AG04450 (cell line): ENCODE measurements around the gene SMAD6. TPM values are rescaled to one million over a fixed set of nuclear protein-coding genes. Genes with fewer than 3 reads are reported as not detected.
A peak's percentile ranks its signal among the peaks of the same experiment; 100 is the strongest.

Experiments used
- CTCF ChIA-PET: fragments of 300-600, 350-600 bp; formaldehyde crosslinking; extraction: SDS; loops from one replicate; lab custom pipeline; 2022; ENCODE audit warnings: antibody characterized with exemption, inconsistent platforms; lab: Charles Lee
- POLR2A ChIA-PET: fragments of 350-600 bp; formaldehyde crosslinking; extraction: SDS; loops from one replicate; lab custom pipeline; 2021; ENCODE audit warnings: antibody characterized with exemption, inconsistent platforms; lab: Yijun Ruan, JAX
- DNase-seq: peaks from one replicate; pipeline ENCODE4 v3.0.0-alpha.2; 2011; ENCODE audit warnings: low read depth, low spot score
- H3K27ac ChIP-seq: one replicate; pipeline ENCODE4 v1.5.1; 2012; ENCODE audit warnings: low read depth, low read length, control low read depth
- H3K27me3 ChIP-seq: one replicate; pipeline ENCODE4 v1.6.0; 2012; ENCODE audit warnings: low read length; ENCODE audit not compliant: control insufficient read depth, insufficient read depth
- H3K4me3 ChIP-seq: 2 replicates; pipeline ENCODE4 v1.5.1; 2011; ENCODE audit warnings: mild to moderate bottlenecking, low read depth, low read length, control low read depth
- H3K9me3 ChIP-seq: 2 replicates; pipeline ENCODE4 v1.5.1; 2012; ENCODE audit warnings: low read length; ENCODE audit not compliant: control insufficient read depth, insufficient read depth
- polyA plus RNA-seq: library from polyadenylated mRNA; depleted of rRNA; stranded (reverse); fragments of >200 nt; gene quantifications from 2 replicates; pipeline ENCODE4 v1.2.3, GENCODE V29; 2011
- TF ChIP-seq, protein P1 (sequence below): IDR thresholded peaks from 2 replicates; pipeline ENCODE4 v1.5.1; 2011; ENCODE audit warnings: low read depth, low read length, control low read depth, inconsistent platforms

SMAD6 gene
- polyA plus RNA-seq, 1 experiment: 1.8 TPM

DNA sequence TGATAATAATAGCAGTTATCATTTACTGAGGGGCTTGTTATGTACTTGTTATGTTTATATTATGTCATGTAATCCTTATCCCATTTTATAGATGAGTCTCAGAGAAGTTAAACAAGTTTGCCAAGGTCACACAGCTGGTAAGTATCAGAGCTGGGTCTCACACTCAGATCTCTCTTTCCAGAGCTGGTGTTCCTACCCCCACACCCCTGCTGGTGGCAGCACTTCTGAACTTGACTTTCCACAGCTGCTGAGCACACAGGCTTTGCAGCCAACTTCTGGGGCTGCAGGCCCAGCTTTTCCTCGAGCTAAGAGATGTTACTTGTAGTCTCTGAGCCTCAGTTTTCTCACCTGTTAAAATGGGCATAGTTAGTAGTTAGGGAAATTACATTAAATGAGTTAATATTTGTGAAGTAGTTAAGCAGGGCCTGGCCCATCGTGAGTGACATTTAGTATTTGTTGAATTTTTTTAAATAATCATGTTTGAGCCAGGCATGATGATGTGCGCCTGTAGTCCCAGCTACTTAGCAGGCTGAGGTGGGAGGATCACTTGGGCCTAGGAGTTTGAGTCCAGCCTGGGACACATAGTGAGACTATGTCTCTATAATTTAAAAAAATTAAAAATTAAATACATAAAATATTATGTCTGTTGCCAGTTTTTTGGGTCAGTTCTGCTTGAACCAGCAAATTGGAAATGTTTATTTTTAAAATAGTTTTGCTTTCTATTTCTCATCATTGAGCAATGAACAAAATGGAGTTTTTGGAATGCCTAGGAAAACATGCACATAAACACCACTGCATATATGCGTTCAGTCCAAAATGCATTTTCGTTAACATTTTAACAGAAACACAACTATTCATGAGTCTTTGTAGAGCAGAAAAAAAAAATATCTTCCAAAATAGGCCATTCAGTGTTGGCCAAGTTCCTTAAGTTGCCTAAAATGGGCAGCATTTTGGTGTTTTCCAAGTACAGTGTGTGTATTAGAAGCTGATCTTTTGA lies 87.3 kb downstream of the SMAD6 start:
- peak overlapping the region; percentile 87 for H3K27ac ChIP-seq
- CTCF ChIA-PET: interaction anchor here (0.5 to 4.3 kb wide), 13 partner anchors 10 to 1270 kb away, joined by 3 to 28 read pairs (median 4); no protein-coding TSS in a partner anchor
- POLR2A ChIA-PET: interaction anchor here (0.6 to 1.5 kb wide), 14 partner anchors 9 to 1485 kb away, joined by 3 to 7 read pairs (median 4); partner anchors contain the start of gene RNU5B-1

DNA sequence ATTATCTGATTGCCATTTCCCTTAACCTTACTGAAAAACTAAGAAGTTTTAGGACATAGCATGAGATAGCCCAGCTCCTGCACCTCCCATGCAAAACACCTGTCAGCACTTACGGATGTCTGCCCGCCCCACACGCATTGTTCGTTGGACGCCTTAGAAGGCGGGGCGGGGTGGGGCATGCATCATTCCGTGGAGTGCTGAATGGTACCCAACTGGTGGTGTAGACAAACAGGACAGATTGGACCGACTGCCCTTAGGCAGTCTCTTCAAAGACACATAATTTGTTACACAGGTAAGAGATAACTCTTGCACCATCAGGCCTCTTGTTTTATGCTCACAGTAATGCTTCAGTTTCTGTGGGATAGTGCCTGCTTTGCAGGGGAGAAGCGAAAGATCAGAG lies 93.8 kb downstream of the SMAD6 start:
- no peak overlapping the region for H3K4me3 ChIP-seq
- ChIA-PET POLR2A (no interaction called here), CTCF (no interaction called here)
- no peaks in the 10 kb centered on the region for H3K9me3 ChIP-seq
- no peak overlapping the region for H3K27ac ChIP-seq
- TF ChIP-seq, protein P1, sequence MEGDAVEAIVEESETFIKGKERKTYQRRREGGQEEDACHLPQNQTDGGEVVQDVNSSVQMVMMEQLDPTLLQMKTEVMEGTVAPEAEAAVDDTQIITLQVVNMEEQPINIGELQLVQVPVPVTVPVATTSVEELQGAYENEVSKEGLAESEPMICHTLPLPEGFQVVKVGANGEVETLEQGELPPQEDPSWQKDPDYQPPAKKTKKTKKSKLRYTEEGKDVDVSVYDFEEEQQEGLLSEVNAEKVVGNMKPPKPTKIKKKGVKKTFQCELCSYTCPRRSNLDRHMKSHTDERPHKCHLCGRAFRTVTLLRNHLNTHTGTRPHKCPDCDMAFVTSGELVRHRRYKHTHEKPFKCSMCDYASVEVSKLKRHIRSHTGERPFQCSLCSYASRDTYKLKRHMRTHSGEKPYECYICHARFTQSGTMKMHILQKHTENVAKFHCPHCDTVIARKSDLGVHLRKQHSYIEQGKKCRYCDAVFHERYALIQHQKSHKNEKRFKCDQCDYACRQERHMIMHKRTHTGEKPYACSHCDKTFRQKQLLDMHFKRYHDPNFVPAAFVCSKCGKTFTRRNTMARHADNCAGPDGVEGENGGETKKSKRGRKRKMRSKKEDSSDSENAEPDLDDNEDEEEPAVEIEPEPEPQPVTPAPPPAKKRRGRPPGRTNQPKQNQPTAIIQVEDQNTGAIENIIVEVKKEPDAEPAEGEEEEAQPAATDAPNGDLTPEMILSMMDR: no peak
- no peak for DNase-seq
- H3K27me3 ChIP-seq: no peaks in the 10 kb centered on the region

More for the DNA sequence above, 87.3 kb downstream of the SMAD6 start:
- Histone ChIP-seq H3K9me3 (no peaks in the 10 kb centered on the region), H3K27me3 (no peaks in the 10 kb centered on the region), H3K4me3 (no peak overlapping the region)
- DNase-seq: peak; percentile 78
- TF ChIP-seq, protein P1: peak; percentile 71

DNA sequence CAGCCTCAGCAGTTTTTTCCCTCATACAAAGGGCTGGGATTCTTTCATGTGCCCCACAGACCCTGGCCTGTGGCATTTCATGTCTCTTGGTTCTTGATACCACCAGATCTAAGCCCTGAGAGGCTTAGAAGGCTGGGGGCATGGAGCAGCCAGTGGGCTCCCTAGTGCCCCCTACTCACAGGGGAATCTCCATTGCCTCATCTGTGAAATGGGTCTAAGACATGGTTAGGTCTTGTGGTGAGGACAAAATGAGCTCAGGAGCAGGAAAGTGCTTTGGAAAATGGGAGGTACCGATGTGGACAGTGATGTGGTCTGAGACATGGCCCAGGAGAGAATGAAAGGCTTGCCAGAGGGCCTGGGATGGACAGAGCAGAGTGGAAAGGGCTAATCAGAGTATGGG lies 94.3 kb downstream of the SMAD6 start:
- TF ChIP-seq, protein P1: no peak
- DNase-seq: no peak
- Histone ChIP-seq H3K4me3 (no peak overlapping the region), H3K27ac (no peak overlapping the region), H3K27me3 (no peaks in the 10 kb centered on the region), H3K9me3 (no peaks in the 10 kb centered on the region)
- ChIA-PET CTCF (no interaction called here), POLR2A (no interaction called here)

DNA sequence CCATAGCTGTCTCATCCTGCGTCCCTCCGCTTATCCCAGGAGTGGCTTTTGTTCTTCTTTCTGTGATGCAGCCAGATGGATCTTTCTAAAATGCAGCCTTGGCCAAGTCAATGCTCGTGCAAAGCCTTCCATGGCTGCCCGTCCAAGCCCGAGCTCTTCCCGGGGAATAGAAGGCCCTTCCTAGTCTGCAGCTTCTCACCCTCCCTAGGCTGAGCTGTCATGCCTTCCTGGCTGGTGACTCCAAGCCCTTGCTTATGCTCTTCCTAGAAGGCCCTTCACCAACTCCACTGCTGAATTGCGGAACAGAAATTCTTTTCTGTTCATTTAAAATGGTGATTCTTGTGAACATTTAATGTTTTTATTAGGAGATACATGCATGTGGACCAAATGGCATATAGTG lies 95.9 kb downstream of the SMAD6 start:
- no peak for DNase-seq
- Histone ChIP-seq H3K27ac (peak overlapping the region; percentile 78), H3K4me3 (no peak overlapping the region), H3K9me3 (no peaks in the 10 kb centered on the region), H3K27me3 (no peaks in the 10 kb centered on the region)
- POLR2A ChIA-PET: interaction anchor here (1.2 to 1.6 kb wide), 2 partner anchors 9 to 18 kb away, joined by 3 to 6 read pairs; no protein-coding TSS in a partner anchor
- TF ChIP-seq, protein P1: no peak
- CTCF ChIA-PET: interaction anchor here (1.7 kb wide), 1 partner anchor 53 kb away, joined by 5 read pairs; no protein-coding TSS in a partner anchor
